WERI-Rb-1 (cell line): ENCODE measurements around the gene DFFA.
"Not testable (repeated sequence)": the region's sequence is repeated elsewhere in the genome, so short reads cannot be mapped to it uniquely, and the experiment has no call there.

Experiments used
- DNase-seq: peaks from one replicate; pipeline ENCODE4 v3.0.0-alpha.2; 2020
- H3K27ac ChIP-seq: fragments of 250-450 bp; sonication (Bioruptor Pico); 2 replicates; pipeline ENCODE4 v1.5.1; 2020; ENCODE audit warnings: mild to moderate bottlenecking, moderate library complexity
- H3K27me3 ChIP-seq: fragments of 250-450 bp; sonication (Bioruptor Pico); 2 replicates; pipeline ENCODE4 v1.5.1; 2021; ENCODE audit warnings: mild to moderate bottlenecking, low read depth, moderate library complexity; ENCODE audit not compliant: insufficient read depth, severe bottlenecking
- H3K36me3 ChIP-seq: fragments of 250-450 bp; sonication (Bioruptor Pico); 2 replicates; pipeline ENCODE4 v1.5.1; 2020; ENCODE audit warnings: mild to moderate bottlenecking, moderate library complexity
- H3K4me3 ChIP-seq: 2 replicates; pipeline ENCODE4 v1.5.1; 2011; ENCODE audit warnings: low read depth, mild to moderate bottlenecking, control low read depth, low read length
- H3K9me3 ChIP-seq: fragments of 250-450 bp; sonication (Bioruptor Pico); 2 replicates; pipeline ENCODE4 v1.5.1; 2021; ENCODE audit warnings: mild to moderate bottlenecking, moderate library complexity; ENCODE audit not compliant: severe bottlenecking
- CTCF ChIP-seq: IDR thresholded peaks from 2 replicates; pipeline ENCODE4 v1.5.1; 2011; ENCODE audit warnings: low read depth, mild to moderate bottlenecking, control low read depth, inconsistent platforms, low read length

The DFFA gene

DNA sequence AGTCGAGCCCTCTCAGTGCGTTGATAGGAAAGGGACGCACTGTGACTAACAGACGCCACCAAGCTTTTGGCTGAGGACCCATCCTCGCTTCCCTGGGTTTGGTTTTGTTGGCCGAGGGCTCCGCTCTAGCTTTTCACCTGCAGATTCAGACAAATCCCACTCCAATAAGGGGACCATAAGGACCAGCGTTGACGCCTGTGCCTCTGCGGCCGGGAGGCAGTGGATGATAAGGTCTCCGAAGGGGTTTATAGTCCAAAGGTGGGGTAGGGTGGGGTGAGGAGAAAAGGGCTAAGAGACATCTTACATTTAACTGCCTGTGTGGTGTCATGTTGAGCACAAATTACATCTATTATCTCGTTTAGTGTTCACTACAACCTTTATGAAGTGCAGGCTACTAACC lies 3.2 kb upstream of the DFFA start:
- Histone ChIP-seq H3K36me3 (peaks cover 5% of the 10 kb centered on the region; the same call in 1 of the 2 replicates), H3K27ac (peak overlapping the region; percentile 72), H3K4me3 (peak overlapping the region; percentile 59), H3K9me3 (no peaks in the 10 kb centered on the region), H3K27me3 (no peaks in the 10 kb centered on the region)
- DNase-seq, result no peak
- TF ChIP-seq CTCF, result no peak

DNA sequence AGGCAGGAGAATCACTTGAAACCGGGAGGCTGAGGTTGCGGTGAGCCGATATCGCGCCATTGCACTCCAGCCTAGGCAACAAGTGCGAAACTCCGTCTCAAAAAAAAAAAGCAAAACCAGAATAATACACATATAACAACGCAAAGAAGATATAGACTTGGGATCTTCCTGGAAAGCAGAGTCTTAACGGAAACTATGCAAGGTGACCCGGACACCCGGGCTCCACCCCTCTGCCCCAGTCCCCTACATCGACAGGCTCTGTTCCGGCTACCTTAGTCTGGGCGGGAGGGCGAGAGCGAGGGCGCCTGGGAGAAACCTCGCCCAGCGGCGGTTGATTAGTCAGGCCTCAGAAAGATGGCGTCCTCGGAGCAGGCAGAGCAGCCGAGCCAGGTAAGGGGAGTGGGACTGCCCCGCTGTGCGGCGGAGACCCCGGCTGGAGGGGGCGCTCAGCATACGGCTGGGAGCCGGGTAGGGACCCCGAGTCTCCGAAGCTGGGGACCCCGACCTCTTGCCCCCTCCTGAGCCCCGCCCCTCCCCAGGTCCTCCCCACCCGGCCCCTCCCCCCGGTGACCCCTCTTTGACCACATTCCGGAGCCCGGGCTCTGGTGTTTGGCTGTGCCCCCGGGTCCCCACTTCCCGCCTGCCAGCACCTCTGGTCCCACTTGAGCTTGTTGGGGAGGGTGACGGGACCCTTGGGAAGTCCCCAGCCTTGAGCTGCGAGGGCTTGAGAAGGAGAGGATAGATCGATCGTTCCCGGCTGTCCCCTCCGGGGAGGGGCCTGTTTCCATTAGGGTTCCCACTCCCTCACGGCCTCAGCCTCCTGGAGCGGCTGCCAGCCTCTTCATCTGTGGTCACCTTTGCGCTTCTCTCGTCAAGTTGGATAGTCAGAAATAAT lies 2.5 kb upstream of the DFFA start, which contains the start of gene PEX14:
PEX14 (plus strand) TSS at position 338 of the 895 bp plus-strand sequence; CDS start at position 355, 17 bp downstream.
- no peak for TF ChIP-seq CTCF
- peak; percentile 93 for DNase-seq
- Histone ChIP-seq H3K36me3 (peaks cover 5% of the 10 kb centered on the region; the same call in 1 of the 2 replicates), H3K27me3 (no peaks in the 10 kb centered on the region), H3K27ac (peak within 1 kb of the TSS; percentile 72), H3K9me3 (no peaks in the 10 kb centered on the region), H3K4me3 (peak within 1 kb of the TSS; percentile 59)

GRCh38 chr1:10474309-10474612 lies 1.9 kb upstream of the DFFA start:
- H3K36me3 ChIP-seq, DNase-seq, H3K27me3 ChIP-seq, H3K9me3 ChIP-seq: not testable (repeated sequence)
- peak overlapping the region; percentile 59; the same call in 1 of the 2 replicates for H3K4me3 ChIP-seq
- peak overlapping the region; percentile 72 for H3K27ac ChIP-seq

- no peak for DNase-seq
- no peak for TF ChIP-seq CTCF
- H3K36me3 ChIP-seq, result peaks cover 6% of the 10 kb centered on the region
- H3K4me3 ChIP-seq, result no peak overlapping the region
- no peaks in the 10 kb centered on the region for H3K9me3 ChIP-seq
- no peak overlapping the region for H3K27ac ChIP-seq
- H3K27me3 ChIP-seq, result no peaks in the 10 kb centered on the region
Measured at GRCh38 chr1:10473145-10473765, 926 bp upstream of the DFFA start.

- Histone ChIP-seq H3K4me3 (peak overlapping the region; percentile 68), H3K9me3 (no peaks in the 10 kb centered on the region), H3K27ac (peak overlapping the region; percentile 57), H3K36me3 (peaks cover 8% of the 10 kb centered on the region), H3K27me3 (no peaks in the 10 kb centered on the region)
- no peak for DNase-seq
- no peak for TF ChIP-seq CTCF
Measured at GRCh38 chr1:10471411-10472219, 714 bp downstream of the DFFA start.

DNA sequence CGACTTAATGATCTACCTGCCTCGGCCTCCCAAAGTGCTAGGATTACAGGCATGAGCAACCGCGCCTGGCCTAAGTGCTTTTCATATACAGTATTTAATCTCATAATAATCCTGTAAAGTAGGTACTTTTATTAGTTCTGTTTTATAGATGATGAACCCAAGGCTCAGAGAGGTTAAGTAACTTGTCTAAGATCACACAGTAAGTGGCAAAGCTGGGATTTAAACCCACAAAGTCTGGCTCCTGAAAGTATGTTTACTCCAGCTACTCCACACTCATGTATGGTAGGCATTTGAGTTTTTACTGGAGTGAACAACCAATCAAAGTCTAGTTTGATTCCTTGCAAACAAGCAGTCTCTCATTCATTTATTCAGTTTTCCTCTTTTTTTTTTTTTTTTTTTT lies 2.3 kb downstream of the DFFA start:
- Histone ChIP-seq H3K27me3 (no peaks in the 10 kb centered on the region), H3K9me3 (no peaks in the 10 kb centered on the region), H3K27ac (no peak overlapping the region), H3K36me3 (peaks cover 24% of the 10 kb centered on the region), H3K4me3 (no peak overlapping the region)
- no peak for DNase-seq
- no peak for TF ChIP-seq CTCF
